ENCODE measurements around the gene STAT6. TPM values are rescaled to one million over a fixed set of nuclear protein-coding genes. Genes with fewer than 3 reads are reported as not detected.

The STAT6 gene
- total RNA-seq, 1 experiment from 2014 or later = 52.3 TPM

DNA sequence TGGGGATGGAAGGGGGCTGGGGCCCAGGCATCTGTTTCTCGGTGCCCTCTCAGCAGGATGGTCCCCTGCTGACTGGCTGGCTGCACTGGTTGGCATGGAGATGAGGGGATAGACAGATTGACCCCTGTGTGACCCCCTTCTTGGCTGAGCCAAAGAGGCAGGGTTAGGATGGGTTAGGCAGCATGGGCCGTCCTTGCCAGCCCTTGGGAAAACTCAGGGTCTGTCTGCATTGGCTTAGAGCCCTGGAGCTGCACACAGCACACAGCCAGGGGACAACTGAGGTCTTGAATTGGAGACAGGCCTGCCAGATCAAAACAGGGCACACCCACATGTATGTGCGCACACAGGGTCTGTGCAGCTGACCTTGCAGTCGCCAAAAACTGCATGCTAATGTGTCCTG lies 47.5 kb upstream of the STAT6 start:
- CTCF ChIA-PET = no interaction called here

DNA sequence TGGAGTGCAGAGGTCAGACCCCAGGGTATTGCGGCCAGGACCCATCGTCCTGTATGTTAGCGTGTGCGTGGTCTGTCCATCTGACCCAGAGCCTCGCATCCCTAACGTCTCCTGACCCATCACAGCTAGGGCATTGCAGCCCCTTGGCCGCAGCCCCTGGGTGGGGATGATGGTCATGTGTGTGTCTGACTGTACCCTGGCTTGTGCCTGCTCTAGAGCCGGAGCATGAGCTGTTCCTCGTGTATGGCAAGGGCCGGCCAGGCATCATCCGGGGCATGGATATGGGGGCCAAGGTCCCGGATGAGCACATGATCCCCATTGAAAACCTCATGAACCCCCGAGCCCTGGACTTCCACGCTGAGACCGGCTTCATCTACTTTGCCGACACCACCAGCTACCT lies 47.0 kb upstream of the STAT6 start:
- TF ChIP-seq SIN3A (IDR thresholded peaks at IDR 0.05; ENCODE audit: borderline replicate concordance, insufficient read depth, low read depth, low read length) = no peak
- TF ChIP-seq CTCF (IDR thresholded peaks at IDR 0.05) = no peak
- no peak for TF ChIP-seq POLR2AphosphoS5 (IDR thresholded peaks at IDR 0.05; ENCODE audit: low read depth, low read length)
- TF ChIP-seq TCF7L2 (IDR thresholded peaks at IDR 0.05; ENCODE audit: low read depth, low read length) = no peak
- TF ChIP-seq, protein P1, sequence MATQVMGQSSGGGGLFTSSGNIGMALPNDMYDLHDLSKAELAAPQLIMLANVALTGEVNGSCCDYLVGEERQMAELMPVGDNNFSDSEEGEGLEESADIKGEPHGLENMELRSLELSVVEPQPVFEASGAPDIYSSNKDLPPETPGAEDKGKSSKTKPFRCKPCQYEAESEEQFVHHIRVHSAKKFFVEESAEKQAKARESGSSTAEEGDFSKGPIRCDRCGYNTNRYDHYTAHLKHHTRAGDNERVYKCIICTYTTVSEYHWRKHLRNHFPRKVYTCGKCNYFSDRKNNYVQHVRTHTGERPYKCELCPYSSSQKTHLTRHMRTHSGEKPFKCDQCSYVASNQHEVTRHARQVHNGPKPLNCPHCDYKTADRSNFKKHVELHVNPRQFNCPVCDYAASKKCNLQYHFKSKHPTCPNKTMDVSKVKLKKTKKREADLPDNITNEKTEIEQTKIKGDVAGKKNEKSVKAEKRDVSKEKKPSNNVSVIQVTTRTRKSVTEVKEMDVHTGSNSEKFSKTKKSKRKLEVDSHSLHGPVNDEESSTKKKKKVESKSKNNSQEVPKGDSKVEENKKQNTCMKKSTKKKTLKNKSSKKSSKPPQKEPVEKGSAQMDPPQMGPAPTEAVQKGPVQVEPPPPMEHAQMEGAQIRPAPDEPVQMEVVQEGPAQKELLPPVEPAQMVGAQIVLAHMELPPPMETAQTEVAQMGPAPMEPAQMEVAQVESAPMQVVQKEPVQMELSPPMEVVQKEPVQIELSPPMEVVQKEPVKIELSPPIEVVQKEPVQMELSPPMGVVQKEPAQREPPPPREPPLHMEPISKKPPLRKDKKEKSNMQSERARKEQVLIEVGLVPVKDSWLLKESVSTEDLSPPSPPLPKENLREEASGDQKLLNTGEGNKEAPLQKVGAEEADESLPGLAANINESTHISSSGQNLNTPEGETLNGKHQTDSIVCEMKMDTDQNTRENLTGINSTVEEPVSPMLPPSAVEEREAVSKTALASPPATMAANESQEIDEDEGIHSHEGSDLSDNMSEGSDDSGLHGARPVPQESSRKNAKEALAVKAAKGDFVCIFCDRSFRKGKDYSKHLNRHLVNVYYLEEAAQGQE (IDR thresholded peaks at IDR 0.05; ENCODE audit: insufficient read depth in 1 of 2, low read depth in 2 of 2, low read length in 1 of 2) = no peak

More for the DNA sequence above, 47.5 kb upstream of the STAT6 start:
- TF ChIP-seq CTCF (IDR thresholded peaks at IDR 0.05) = no peak
- no peak for TF ChIP-seq POLR2AphosphoS5 (IDR thresholded peaks at IDR 0.05; ENCODE audit: low read depth, low read length)
- TF ChIP-seq, protein P1 (IDR thresholded peaks at IDR 0.05; ENCODE audit: insufficient read depth in 1 of 2, low read depth in 2 of 2, low read length in 1 of 2) = no peak
- no peak for TF ChIP-seq TCF7L2 (IDR thresholded peaks at IDR 0.05; ENCODE audit: low read depth, low read length)
- no peak for TF ChIP-seq SIN3A (IDR thresholded peaks at IDR 0.05; ENCODE audit: borderline replicate concordance, insufficient read depth, low read depth, low read length)
- POLR2A ChIA-PET = no interaction called here
- intact Hi-C loops (cut with micrococcal nuclease; ENCODE audit: unreplicated experiment) = no loop called here
- Histone ChIP-seq H3K9me3 (ENCODE audit: control insufficient read depth, insufficient read depth, low read depth, low read length) (no peaks in the 10 kb centered on the region), H3K4me3 (ENCODE audit: low read depth in 2 of 2, low read length in 2 of 2) (no peak overlapping the region), H3K27me3 (ENCODE audit: control insufficient read depth, insufficient read depth, low read length) (no peaks in the 10 kb centered on the region), H3K36me3 (ENCODE audit: control insufficient read depth, insufficient read depth, low read length) (no peaks in the 10 kb centered on the region), H3K27ac (ENCODE audit: low read length) (no peak overlapping the region), H3K4me1 (ENCODE audit: control insufficient read depth, insufficient read depth, low read length) (no peaks in the 10 kb centered on the region)
- in situ Hi-C loops (cut with HindIII; ENCODE audit: low pct_unique_long_range_greater_than_20kb, low sequenced_read_pairs) = no loop called here
- DNase-seq (ENCODE audit: low read depth, low spot score) (no peak), ATAC-seq (no peak)
- BruUV-seq (replicated peaks) = no TSS peak

More for the DNA sequence above, 47.0 kb upstream of the STAT6 start:
- BruUV-seq (replicated peaks) = no TSS peak
- Histone ChIP-seq H3K9me3 (ENCODE audit: control insufficient read depth, insufficient read depth, low read depth, low read length) (no peaks in the 10 kb centered on the region), H3K4me1 (ENCODE audit: control insufficient read depth, insufficient read depth, low read length) (no peaks in the 10 kb centered on the region), H3K4me3 (ENCODE audit: low read depth in 2 of 2, low read length in 2 of 2) (no peak overlapping the region), H3K27me3 (ENCODE audit: control insufficient read depth, insufficient read depth, low read length) (no peaks in the 10 kb centered on the region), H3K27ac (ENCODE audit: low read length) (no peak overlapping the region), H3K36me3 (ENCODE audit: control insufficient read depth, insufficient read depth, low read length) (no peaks in the 10 kb centered on the region)
- CTCF ChIA-PET = interaction anchor here (0.5 kb wide), 1 partner anchor 816 kb away, joined by 3 read pairs; no protein-coding TSS in a partner anchor
- in situ Hi-C loops (cut with HindIII; ENCODE audit: low pct_unique_long_range_greater_than_20kb, low sequenced_read_pairs) (no loop called here), intact Hi-C loops (cut with micrococcal nuclease; ENCODE audit: unreplicated experiment) (no loop called here)
- DNase-seq (ENCODE audit: low read depth, low spot score) (no peak), ATAC-seq (no peak)
- POLR2A ChIA-PET = no interaction called here

Data from Panc1 (cell line).